Fibroblast of skin of right biceps (primary cell): Measurements from ENCODE around the gene COPZ1.
"Not testable (repeated sequence)": the region's sequence is repeated elsewhere in the genome, so short reads cannot be mapped to it uniquely, and the experiment has no call there.

ENCODE experiments used
- DNase-seq: peaks from one replicate; pipeline ENCODE4 v3.0.0-alpha.2; 2013

Gene COPZ1

GRCh38 chr12:54294953-54295566 is 29.9 kb upstream of the COPZ1 start:
- DNase-seq, result no peak

- DNase-seq, result no peak
Measured at GRCh38 chr12:54296393-54297099, 28.4 kb upstream of the COPZ1 start.

GRCh38 chr12:54298904-54299303 is 26.0 kb upstream of the COPZ1 start:
- no peak for DNase-seq

GRCh38 chr12:54299515-54300224 is 25.3 kb upstream of the COPZ1 start:
- DNase-seq, result no peak

- no peak for DNase-seq
Measured at GRCh38 chr12:54300225-54300731, 24.7 kb upstream of the COPZ1 start.

GRCh38 chr12:54300732-54301427 is 24.1 kb upstream of the COPZ1 start, which contains the start of gene NFE2:
Gene NFE2, minus strand, starts transcription at chr12:54301015. Its CDS starts 5,767 bp downstream, at chr12:54295248.
- DNase-seq, result peak; percentile 58

- no peak for DNase-seq
Measured at GRCh38 chr12:54301428-54302048, 23.4 kb upstream of the COPZ1 start.

- no peak for DNase-seq
Measured at GRCh38 chr12:54303640-54304039, 21.3 kb upstream of the COPZ1 start.

- DNase-seq, result no peak
Measured at GRCh38 chr12:54304187-54304810, 20.6 kb upstream of the COPZ1 start.

GRCh38 chr12:54306925-54307741 is 17.8 kb upstream of the COPZ1 start:
- DNase-seq, result no peak

GRCh38 chr12:54311051-54311450 is 13.9 kb upstream of the COPZ1 start:
- no peak for DNase-seq

GRCh38 chr12:54312309-54312708 is 12.6 kb upstream of the COPZ1 start:
- not testable (repeated sequence) for DNase-seq

GRCh38 chr12:54321363-54321762 is 3.6 kb upstream of the COPZ1 start:
- DNase-seq, result no peak

- DNase-seq, result peak; percentile 34
Measured at GRCh38 chr12:54325442-54326109, 645 bp downstream of the COPZ1 start.

GRCh38 chr12:54328595-54329337 is 3.8 kb downstream of the COPZ1 start:
- DNase-seq, result no peak

- peak; percentile 43 for DNase-seq
Measured at GRCh38 chr12:54329759-54330158, 4.8 kb downstream of the COPZ1 start.

- no peak for DNase-seq
Measured at GRCh38 chr12:54330442-54330841, 5.5 kb downstream of the COPZ1 start.

GRCh38 chr12:54331461-54331860 is 6.5 kb downstream of the COPZ1 start:
- DNase-seq, result no peak

- no peak for DNase-seq
Measured at GRCh38 chr12:54333420-54334034, 8.6 kb downstream of the COPZ1 start.
